Measurements from ENCODE around the gene NUDT16L1.

Gene NUDT16L1

GRCh38 chr16:4687946-4688673, 5.3 kb upstream of the NUDT16L1 start:
- Histone ChIP-seq H3K36me3 (ENCODE audit: insufficient read depth, low read length) (peaks cover 20% of the 10 kb centered on the region; the same call in 1 of the 2 replicates), H3K4me2 (ENCODE audit: low read length) (no peak overlapping the region)
- TF ChIP-seq CTCF (IDR thresholded peaks at IDR 0.05; ENCODE audit: low read length): no peak
- no peak for TF ChIP-seq EZH2 (IDR thresholded peaks at IDR 0.05; ENCODE audit: borderline replicate concordance, low read length)

DNA sequence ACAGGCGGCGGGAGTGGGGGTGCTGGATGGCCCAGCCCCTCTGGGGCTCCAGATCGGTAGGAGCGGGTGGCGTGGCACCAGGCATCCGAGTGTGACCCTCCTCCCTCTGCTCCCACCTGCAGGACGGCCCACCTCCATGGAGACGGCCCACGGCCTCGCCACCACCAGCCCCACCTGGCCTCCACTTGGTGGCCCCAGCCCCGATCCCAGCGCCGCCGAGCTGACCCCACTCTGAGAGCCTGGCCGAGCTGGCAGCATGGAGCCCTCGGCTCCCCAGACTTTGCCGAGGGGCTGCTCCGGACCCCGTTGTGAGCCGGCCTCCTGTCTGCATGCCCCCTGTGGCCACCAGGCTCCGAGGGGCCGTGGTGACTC, 4.7 kb upstream of the NUDT16L1 start:
- H3K9ac ChIP-seq (ENCODE audit: low read length): no peak overlapping the region
- H4K20me1 ChIP-seq (ENCODE audit: insufficient read depth, low read length): no peaks in the 10 kb centered on the region
- H3K79me2 ChIP-seq (ENCODE audit: insufficient read depth, low read length): no peaks in the 10 kb centered on the region
- TF ChIP-seq EZH2 (IDR thresholded peaks at IDR 0.05; ENCODE audit: borderline replicate concordance, low read length): no peak
- TF ChIP-seq CTCF (IDR thresholded peaks at IDR 0.05; ENCODE audit: low read length): no peak
- H3K27me3 ChIP-seq (ENCODE audit: insufficient read depth, low read length): no peaks in the 10 kb centered on the region
- peaks cover 9% of the 10 kb centered on the region for H3K4me1 ChIP-seq (ENCODE audit: insufficient read depth, low read length, severe bottlenecking)
- no peak overlapping the region for H2AFZ ChIP-seq (ENCODE audit: low read length)
- H3K36me3 ChIP-seq (ENCODE audit: insufficient read depth, low read length): peaks cover 15% of the 10 kb centered on the region; the same call in 1 of the 2 replicates
- no peaks in the 10 kb centered on the region for H3K9me3 ChIP-seq (ENCODE audit: low read length)
- H3K9me2 ChIP-seq (ENCODE audit: low read depth, low read length): no peaks in the 10 kb centered on the region
- H3K4me2 ChIP-seq (ENCODE audit: low read length): no peak overlapping the region
- H3K27ac ChIP-seq (ENCODE audit: low read depth, low read length, poor library complexity, severe bottlenecking): no peak overlapping the region
- no peak overlapping the region for H3K4me3 ChIP-seq (ENCODE audit: low read depth, low read length, poor library complexity, severe bottlenecking)
- H3F3A ChIP-seq (ENCODE audit: insufficient read depth, low read length): no peaks in the 10 kb centered on the region; the same call in 1 of the 2 replicates

More at GRCh38 chr16:4687946-4688673, 5.3 kb upstream of the NUDT16L1 start:
- Histone ChIP-seq H2AFZ (ENCODE audit: low read length) (no peak overlapping the region), H3K9ac (ENCODE audit: low read length) (no peak overlapping the region), H3K4me3 (ENCODE audit: low read depth, low read length, poor library complexity, severe bottlenecking) (no peak overlapping the region), H4K20me1 (ENCODE audit: insufficient read depth, low read length) (no peaks in the 10 kb centered on the region), H3K9me3 (ENCODE audit: low read length) (no peaks in the 10 kb centered on the region), H3K79me2 (ENCODE audit: insufficient read depth, low read length) (no peaks in the 10 kb centered on the region), H3K4me1 (ENCODE audit: insufficient read depth, low read length, severe bottlenecking) (peaks cover 8% of the 10 kb centered on the region), H3K27me3 (ENCODE audit: insufficient read depth, low read length) (no peaks in the 10 kb centered on the region), H3K9me2 (ENCODE audit: low read depth, low read length) (no peaks in the 10 kb centered on the region), H3K27ac (ENCODE audit: low read depth, low read length, poor library complexity, severe bottlenecking) (no peak overlapping the region), H3F3A (ENCODE audit: insufficient read depth, low read length) (no peaks in the 10 kb centered on the region; the same call in 1 of the 2 replicates)

DNA sequence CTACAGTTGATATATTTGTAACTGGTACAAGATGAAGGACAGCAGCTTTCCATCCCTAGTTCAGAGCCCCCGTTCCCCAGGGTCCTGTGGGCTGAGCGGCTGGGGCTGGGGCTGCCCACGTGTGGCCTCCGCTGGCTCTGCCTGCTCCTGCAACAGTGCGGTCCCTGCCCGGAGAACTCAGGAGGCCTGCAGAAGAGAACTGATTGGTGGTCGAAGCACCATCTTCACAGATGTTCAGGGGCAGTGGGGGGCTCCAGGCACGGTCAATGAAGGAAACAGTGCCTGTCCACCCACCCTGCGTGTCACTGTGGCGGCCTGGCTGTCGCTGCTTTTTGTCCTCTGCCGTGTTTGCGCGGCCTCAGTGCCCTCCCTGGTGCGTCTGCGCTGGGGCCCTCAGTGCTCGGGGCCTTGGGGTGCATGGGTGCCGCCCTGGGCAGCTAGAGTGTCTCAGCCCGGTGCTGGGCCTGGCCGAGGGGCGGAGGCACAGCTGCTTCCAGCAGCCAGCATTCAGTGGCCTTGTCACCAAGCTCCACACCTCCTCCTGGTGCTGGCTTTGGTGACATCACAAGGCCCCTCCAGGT, 4.2 kb upstream of the NUDT16L1 start:
- Histone ChIP-seq H3K9ac (ENCODE audit: low read length) (no peak overlapping the region), H3K27ac (ENCODE audit: low read depth, low read length, poor library complexity, severe bottlenecking) (no peak overlapping the region), H3F3A (ENCODE audit: insufficient read depth, low read length) (no peaks in the 10 kb centered on the region; the same call in 1 of the 2 replicates), H3K79me2 (ENCODE audit: insufficient read depth, low read length) (no peaks in the 10 kb centered on the region), H3K36me3 (ENCODE audit: insufficient read depth, low read length) (peaks cover 10% of the 10 kb centered on the region; the same call in 1 of the 2 replicates), H3K27me3 (ENCODE audit: insufficient read depth, low read length) (no peaks in the 10 kb centered on the region), H3K4me1 (ENCODE audit: insufficient read depth, low read length, severe bottlenecking) (peaks cover 9% of the 10 kb centered on the region), H3K9me3 (ENCODE audit: low read length) (no peaks in the 10 kb centered on the region), H4K20me1 (ENCODE audit: insufficient read depth, low read length) (no peaks in the 10 kb centered on the region), H2AFZ (ENCODE audit: low read length) (no peak overlapping the region), H3K4me3 (ENCODE audit: low read depth, low read length, poor library complexity, severe bottlenecking) (no peak overlapping the region), H3K9me2 (ENCODE audit: low read depth, low read length) (no peaks in the 10 kb centered on the region), H3K4me2 (ENCODE audit: low read length) (no peak overlapping the region)
- no peak for TF ChIP-seq CTCF (IDR thresholded peaks at IDR 0.05; ENCODE audit: low read length)
- TF ChIP-seq EZH2 (IDR thresholded peaks at IDR 0.05; ENCODE audit: borderline replicate concordance, low read length): no peak
